MM.1S (cell line): ENCODE data around the gene NDUFB2.

Experiments used
- CTCF ChIP-seq: fragments of 300-600 bp; sonication (generic); IDR thresholded peaks from 2 replicates; pipeline ENCODE4 v1.5.1; 2016; ENCODE audit warnings: antibody characterized with exemption, low read length, mixed read lengths
- EZH2 ChIP-seq: fragments of 300-600 bp; sonication (generic); optimal IDR thresholded peaks from 2 replicates; pipeline ENCODE3; 2017; ENCODE audit warnings: low read depth, mild to moderate bottlenecking, antibody characterized with exemption, low read length, mixed read lengths

GRCh38 chr7:140752533-140752932, 56.0 kb downstream of the NDUFB2 start:
- no peak for TF ChIP-seq EZH2
- TF ChIP-seq CTCF = no peak
